GM20000 (cell line): Measurements from ENCODE around the gene DCP1A.
"Not testable (repeated sequence)": the region's sequence is repeated elsewhere in the genome, so short reads cannot be mapped to it uniquely, and the experiment has no call there.

Experiments
- DNase-seq: peaks from one replicate; pipeline ENCODE4 v3.0.0; 2012; ENCODE audit warnings: low spot score
- CTCF ChIP-seq: IDR thresholded peaks from 2 replicates; pipeline ENCODE4 v1.5.1; 2012; ENCODE audit warnings: mild to moderate bottlenecking, control low read depth; ENCODE audit errors: extremely low read depth, missing control alignments

DCP1A gene

GRCh38 chr3:53375019-53375418, 27.7 kb upstream of the DCP1A start:
- TF ChIP-seq CTCF, result peak; percentile 77
- peak; percentile 77 for DNase-seq

DNA sequence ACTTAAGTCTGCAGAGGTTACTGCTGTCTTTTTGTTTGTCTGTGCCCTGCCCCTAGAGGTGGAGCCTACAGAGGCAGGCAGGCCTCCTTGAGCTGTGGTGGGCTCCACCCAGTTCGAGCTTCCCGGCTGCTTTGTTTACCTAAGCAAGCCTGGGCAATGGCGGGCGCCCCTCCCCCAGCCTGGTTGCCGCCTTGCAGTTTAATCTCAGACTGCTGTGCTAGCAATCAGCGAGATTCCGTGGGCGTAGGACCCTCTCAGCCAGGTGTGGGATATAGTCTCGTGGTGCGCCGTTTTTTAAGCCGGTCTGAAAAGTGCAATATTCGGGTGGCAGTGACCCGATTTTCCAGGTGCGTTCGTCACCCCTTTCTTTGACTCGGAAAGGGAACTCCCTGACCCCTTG, 23.4 kb upstream of the DCP1A start:
- DNase-seq, result not testable (repeated sequence)

GRCh38 chr3:53361852-53362251, 14.5 kb upstream of the DCP1A start:
- DNase-seq, result no peak
- TF ChIP-seq CTCF, result no peak

DNA sequence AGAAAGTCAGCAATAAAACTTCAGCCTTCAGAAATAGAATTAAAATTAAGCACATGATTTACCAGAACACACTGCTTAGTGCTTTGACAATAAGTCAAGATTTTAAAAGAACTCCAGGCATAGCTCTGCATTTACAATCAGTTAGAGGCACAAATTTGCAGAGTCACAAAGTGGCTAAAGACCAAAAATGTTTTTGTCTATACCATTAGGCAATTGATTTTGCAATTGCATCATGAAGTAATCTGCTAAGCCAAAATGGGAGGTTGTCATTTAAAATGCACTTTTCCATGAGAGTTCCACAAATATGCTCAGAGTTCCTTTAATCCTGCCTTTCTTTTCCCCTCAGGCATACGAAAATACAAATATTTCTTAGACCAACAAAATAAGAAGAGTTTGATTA, 10.1 kb upstream of the DCP1A start:
- no peak for DNase-seq
- TF ChIP-seq CTCF, result no peak

- no peak for DNase-seq
- no peak for TF ChIP-seq CTCF
These were observed 7.7 kb upstream of the DCP1A start for GRCh38 chr3:53354945-53355498.

DNA sequence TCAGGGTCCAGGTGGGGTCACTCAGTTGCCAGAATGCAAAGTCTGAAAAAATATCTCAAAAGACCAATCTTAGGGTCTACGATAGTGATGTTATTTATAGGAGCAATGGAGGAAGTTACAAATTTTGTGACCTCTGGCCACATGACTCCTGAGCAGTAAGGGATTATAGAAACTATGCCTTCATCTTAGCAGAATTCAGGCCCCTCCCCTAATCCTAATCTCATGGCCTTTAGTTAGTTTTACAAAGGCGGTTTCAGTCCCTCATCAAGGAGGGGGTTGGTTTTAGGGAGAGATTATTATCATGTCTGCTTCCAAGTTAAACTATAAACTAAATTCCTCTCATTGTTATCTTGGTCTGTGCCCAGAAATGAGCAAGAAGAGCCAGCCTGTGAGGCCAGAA, 5.9 kb upstream of the DCP1A start:
- TF ChIP-seq CTCF, result no peak
- DNase-seq, result no peak

DNA sequence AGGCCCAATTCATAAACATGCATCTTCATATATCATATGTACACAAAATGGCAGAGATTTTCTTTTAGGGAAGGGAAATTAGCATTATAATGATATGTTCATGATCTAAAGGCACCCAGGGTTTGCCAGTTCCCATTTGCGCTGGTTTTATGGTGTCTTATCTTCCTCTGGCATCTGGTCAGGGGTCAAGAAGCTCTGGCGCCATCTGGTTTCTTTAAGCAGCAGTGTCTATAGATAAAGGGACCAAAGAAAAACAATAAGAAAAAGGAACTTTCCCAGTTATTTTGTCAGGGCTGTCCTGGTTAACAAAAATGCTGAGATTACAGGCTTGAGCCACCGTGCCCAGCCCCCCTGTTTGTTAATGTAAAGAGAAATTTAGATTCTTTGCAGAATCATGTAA, 3.3 kb upstream of the DCP1A start:
- no peak for TF ChIP-seq CTCF
- DNase-seq, result peak; percentile 25

GRCh38 chr3:53348118-53348517, 775 bp upstream of the DCP1A start:
- not testable (repeated sequence) for DNase-seq

DNA sequence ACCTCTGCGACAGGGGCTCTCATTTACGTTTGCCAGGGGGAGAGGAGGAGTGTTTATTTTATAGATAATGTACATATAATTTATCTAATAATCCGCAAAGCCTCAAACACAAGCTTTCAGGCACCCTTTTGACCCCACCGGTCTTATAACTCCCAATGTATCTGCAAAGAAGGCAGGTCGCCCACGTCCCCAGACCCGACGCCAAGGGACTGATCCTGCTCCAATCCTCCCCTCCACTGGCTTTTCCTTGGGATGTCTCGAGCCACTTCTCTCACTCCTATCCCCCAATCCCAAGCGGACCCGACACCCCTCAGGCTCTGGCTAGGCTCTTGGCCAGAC, 452 bp downstream of the DCP1A start:
- TF ChIP-seq CTCF, result no peak
- DNase-seq, result no peak
